Loucy (cell line): ENCODE measurements around the gene KIZ.

ENCODE experiments used
- H2AFZ ChIP-seq: fragments of 200-600 bp; sonication (generic); 2 replicates; pipeline ENCODE4 v1.6.0; 2016; ENCODE audit warnings: antibody characterized with exemption, mild to moderate bottlenecking, low read length, moderate library complexity
- H3F3A ChIP-seq: fragments of 200-600 bp; 2 replicates; pipeline ENCODE4 v1.6.0; 2016; ENCODE audit warnings: antibody characterized with exemption, low read depth, mild to moderate bottlenecking
- H3K27me3 ChIP-seq: fragments of 200-600 bp; sonication (generic); 2 replicates; pipeline ENCODE4 v1.6.1; 2014; ENCODE audit warnings: low read length, mild to moderate bottlenecking; ENCODE audit not compliant: insufficient read depth, poor library complexity, severe bottlenecking
- H3K36me3 ChIP-seq: fragments of 200-600 bp; sonication (generic); 2 replicates; pipeline ENCODE4 v1.6.1; 2016; ENCODE audit warnings: low read length; ENCODE audit not compliant: insufficient read depth
- H3K4me1 ChIP-seq: fragments of 200-600 bp; sonication (generic); 2 replicates; pipeline ENCODE4 v1.5.1; 2014; ENCODE audit warnings: low read length, mild to moderate bottlenecking; ENCODE audit not compliant: insufficient read depth, poor library complexity, severe bottlenecking
- H3K4me2 ChIP-seq: fragments of 200-600 bp; sonication (generic); 2 replicates; pipeline ENCODE4 v1.6.0; 2014; ENCODE audit warnings: antibody characterized with exemption, low read length, low read depth, mild to moderate bottlenecking; ENCODE audit not compliant: poor library complexity, severe bottlenecking
- H3K4me3 ChIP-seq: fragments of 200-600 bp; sonication (generic); 2 replicates; pipeline ENCODE4 v1.5.1; 2014; ENCODE audit warnings: low read length, mild to moderate bottlenecking, mixed read lengths; ENCODE audit not compliant: poor library complexity, severe bottlenecking
- H3K79me2 ChIP-seq: fragments of 200-600 bp; sonication (generic); 2 replicates; pipeline ENCODE4 v1.6.1; 2014; ENCODE audit warnings: low read length; ENCODE audit not compliant: insufficient read depth
- H3K9ac ChIP-seq: fragments of 200-600 bp; sonication (generic); 2 replicates; pipeline ENCODE4 v1.6.0; 2014; ENCODE audit warnings: mild to moderate bottlenecking, low read depth, low read length, moderate library complexity; ENCODE audit not compliant: poor library complexity, severe bottlenecking
- H3K9me2 ChIP-seq: fragments of 200-600 bp; sonication (generic); replicated peaks from 2 replicates; pipeline ENCODE4 v1.6.1; 2016; ENCODE audit warnings: low read depth, low read length, mixed read lengths
- H3K9me3 ChIP-seq: fragments of 200-600 bp; sonication (generic); 2 replicates; pipeline ENCODE4 v1.6.1; 2014; ENCODE audit warnings: mild to moderate bottlenecking, antibody characterized with exemption, low read length, low read depth; ENCODE audit not compliant: insufficient read depth
- H4K20me1 ChIP-seq: fragments of 200-600 bp; sonication (generic); 2 replicates; pipeline ENCODE4 v1.6.0; 2014; ENCODE audit warnings: antibody characterized with exemption, low read length, mild to moderate bottlenecking; ENCODE audit not compliant: insufficient read depth, poor library complexity, severe bottlenecking
- EZH2phosphoT487 ChIP-seq: fragments of 200-600 bp; IDR thresholded peaks from 2 replicates; pipeline ENCODE4 v1.6.1; 2018; ENCODE audit warnings: antibody characterized with exemption, mild to moderate bottlenecking, moderate library complexity, borderline replicate concordance
- TF ChIP-seq, protein P1 (sequence below): fragments of 200-600 bp; sonication (generic); conservative IDR thresholded peaks from 2 replicates; pipeline ENCODE4 v1.5.1; 2014; ENCODE audit warnings: mild to moderate bottlenecking, antibody characterized with exemption, low read length

Gene KIZ

DNA sequence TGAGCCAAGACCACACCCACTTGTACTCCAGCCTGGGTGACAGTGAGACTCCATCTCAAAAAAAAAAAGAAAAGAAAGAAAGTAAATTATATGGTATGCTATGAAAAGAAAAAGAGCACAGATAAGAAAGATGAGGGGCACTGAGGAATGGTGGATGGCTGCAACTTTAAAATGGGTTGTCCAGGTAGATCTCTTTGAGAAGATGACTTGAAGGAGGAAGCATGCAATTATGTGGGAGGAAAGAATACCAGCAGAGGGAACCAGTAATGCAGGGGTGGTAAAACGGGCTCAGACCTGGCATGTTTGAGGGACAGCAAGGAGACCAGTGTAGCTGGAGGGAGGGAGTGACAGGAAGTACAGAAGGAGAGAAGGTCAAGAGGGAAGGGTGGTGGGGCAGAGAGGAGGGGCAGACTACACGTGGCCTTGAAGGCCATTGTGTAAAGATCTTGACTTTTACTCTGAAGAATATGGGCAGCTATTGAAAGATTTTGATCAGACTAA, 42.0 kb upstream of the KIZ start:
- TF ChIP-seq EZH2phosphoT487, result no peak
- TF ChIP-seq, protein P1, sequence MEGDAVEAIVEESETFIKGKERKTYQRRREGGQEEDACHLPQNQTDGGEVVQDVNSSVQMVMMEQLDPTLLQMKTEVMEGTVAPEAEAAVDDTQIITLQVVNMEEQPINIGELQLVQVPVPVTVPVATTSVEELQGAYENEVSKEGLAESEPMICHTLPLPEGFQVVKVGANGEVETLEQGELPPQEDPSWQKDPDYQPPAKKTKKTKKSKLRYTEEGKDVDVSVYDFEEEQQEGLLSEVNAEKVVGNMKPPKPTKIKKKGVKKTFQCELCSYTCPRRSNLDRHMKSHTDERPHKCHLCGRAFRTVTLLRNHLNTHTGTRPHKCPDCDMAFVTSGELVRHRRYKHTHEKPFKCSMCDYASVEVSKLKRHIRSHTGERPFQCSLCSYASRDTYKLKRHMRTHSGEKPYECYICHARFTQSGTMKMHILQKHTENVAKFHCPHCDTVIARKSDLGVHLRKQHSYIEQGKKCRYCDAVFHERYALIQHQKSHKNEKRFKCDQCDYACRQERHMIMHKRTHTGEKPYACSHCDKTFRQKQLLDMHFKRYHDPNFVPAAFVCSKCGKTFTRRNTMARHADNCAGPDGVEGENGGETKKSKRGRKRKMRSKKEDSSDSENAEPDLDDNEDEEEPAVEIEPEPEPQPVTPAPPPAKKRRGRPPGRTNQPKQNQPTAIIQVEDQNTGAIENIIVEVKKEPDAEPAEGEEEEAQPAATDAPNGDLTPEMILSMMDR, result no peak
- Histone ChIP-seq H3K4me3 (no peak overlapping the region), H3K9ac (no peak overlapping the region), H3K79me2 (no peaks in the 10 kb centered on the region), H3K9me3 (no peaks in the 10 kb centered on the region), H3K36me3 (no peaks in the 10 kb centered on the region), H2AFZ (peak overlapping the region; percentile 19; the same call in 1 of the 2 replicates), H3K4me1 (peaks cover 13% of the 10 kb centered on the region), H3K4me2 (no peak overlapping the region), H3K9me2 (no peaks in the 10 kb centered on the region), H3F3A (no peaks in the 10 kb centered on the region), H3K27me3 (no peaks in the 10 kb centered on the region), H4K20me1 (no peaks in the 10 kb centered on the region)

DNA sequence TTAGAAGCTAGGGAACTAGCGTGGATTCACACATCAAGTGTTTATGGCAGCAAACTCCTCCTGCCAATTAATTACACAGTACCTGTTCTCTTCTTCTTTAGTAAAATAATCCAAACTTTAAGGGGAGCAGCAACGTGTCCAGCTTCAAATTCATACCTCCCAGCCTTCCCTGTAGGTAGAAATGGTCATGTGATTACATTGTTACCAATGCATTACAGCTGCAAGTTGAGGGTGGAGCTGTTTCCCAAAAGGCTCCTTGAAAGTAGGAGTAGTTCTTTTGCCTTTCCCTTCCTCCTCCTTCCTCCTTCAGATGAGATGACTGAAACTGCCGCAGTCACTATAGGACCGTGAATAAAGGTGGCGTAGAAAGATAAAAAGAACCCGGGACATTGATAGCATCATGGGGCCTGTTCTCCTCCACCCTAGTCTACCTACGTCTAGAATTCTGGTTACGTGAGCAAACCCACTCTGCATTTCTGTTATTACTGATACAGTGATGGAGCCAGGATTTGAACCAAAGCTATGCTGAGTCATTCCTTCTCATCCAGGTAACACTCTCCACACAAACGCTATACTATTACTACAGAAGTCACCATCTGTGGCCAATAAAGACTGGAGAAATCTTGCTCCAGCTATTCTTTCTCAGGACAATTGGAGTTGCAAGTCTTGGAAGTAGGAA, 37.9 kb upstream of the KIZ start:
- TF ChIP-seq EZH2phosphoT487, result no peak
- TF ChIP-seq, protein P1, result no peak
- H2AFZ ChIP-seq, result no peak overlapping the region
- H3K4me3 ChIP-seq, result no peak overlapping the region
- no peaks in the 10 kb centered on the region for H3K9me3 ChIP-seq
- H3K4me2 ChIP-seq, result no peak overlapping the region
- no peaks in the 10 kb centered on the region for H4K20me1 ChIP-seq
- no peaks in the 10 kb centered on the region for H3K9me2 ChIP-seq
- no peaks in the 10 kb centered on the region for H3K27me3 ChIP-seq
- H3K9ac ChIP-seq, result no peak overlapping the region
- no peaks in the 10 kb centered on the region for H3K79me2 ChIP-seq
- no peaks in the 10 kb centered on the region for H3K36me3 ChIP-seq
- peaks cover 5% of the 10 kb centered on the region for H3K4me1 ChIP-seq
- no peaks in the 10 kb centered on the region for H3F3A ChIP-seq

GRCh38 chr20:21089391-21089790, 36.5 kb upstream of the KIZ start:
- no peak for TF ChIP-seq EZH2phosphoT487
- TF ChIP-seq, protein P1, result no peak
- Histone ChIP-seq H3K4me3 (no peak overlapping the region), H3K9me2 (no peaks in the 10 kb centered on the region), H3K4me2 (no peak overlapping the region), H3K9ac (no peak overlapping the region), H3K27me3 (no peaks in the 10 kb centered on the region), H3K4me1 (no peaks in the 10 kb centered on the region), H3K36me3 (no peaks in the 10 kb centered on the region), H3K79me2 (no peaks in the 10 kb centered on the region), H2AFZ (no peak overlapping the region), H4K20me1 (no peaks in the 10 kb centered on the region), H3F3A (no peaks in the 10 kb centered on the region), H3K9me3 (no peaks in the 10 kb centered on the region)
